GM10266 (cell line): ENCODE data around the gene EIF4G3.

Experiments
- DNase-seq: peaks from one replicate; pipeline ENCODE4 v3.0.0; 2012; ENCODE audit errors: extremely low spot score
- TF ChIP-seq, protein P1 (sequence below): IDR thresholded peaks from 2 replicates; pipeline ENCODE4 v1.5.1; 2012; ENCODE audit warnings: mild to moderate bottlenecking, low read depth; ENCODE audit not compliant: control insufficient read depth, insufficient read depth; ENCODE audit errors: missing control alignments

The EIF4G3 gene

DNA sequence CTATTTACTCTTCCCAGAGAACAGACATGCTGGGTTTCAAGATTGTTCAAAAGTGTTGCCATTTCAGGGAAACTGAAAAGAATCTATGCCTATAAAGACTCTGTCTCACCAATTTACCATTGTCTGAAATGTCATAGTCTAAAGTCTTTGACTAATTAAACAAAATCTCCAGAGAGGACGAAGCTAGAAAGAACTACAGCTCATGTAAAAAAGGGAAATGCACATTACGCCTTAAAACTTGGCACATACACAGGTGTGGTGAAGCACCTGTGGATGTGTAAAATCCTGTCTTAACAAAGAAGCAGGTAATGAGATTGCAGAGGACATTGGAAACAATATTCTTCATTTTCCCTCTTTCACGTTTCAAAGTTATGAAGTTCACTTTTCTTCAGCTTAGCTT, 130.6 kb downstream of the EIF4G3 start:
- no peak for DNase-seq
- TF ChIP-seq, protein P1, sequence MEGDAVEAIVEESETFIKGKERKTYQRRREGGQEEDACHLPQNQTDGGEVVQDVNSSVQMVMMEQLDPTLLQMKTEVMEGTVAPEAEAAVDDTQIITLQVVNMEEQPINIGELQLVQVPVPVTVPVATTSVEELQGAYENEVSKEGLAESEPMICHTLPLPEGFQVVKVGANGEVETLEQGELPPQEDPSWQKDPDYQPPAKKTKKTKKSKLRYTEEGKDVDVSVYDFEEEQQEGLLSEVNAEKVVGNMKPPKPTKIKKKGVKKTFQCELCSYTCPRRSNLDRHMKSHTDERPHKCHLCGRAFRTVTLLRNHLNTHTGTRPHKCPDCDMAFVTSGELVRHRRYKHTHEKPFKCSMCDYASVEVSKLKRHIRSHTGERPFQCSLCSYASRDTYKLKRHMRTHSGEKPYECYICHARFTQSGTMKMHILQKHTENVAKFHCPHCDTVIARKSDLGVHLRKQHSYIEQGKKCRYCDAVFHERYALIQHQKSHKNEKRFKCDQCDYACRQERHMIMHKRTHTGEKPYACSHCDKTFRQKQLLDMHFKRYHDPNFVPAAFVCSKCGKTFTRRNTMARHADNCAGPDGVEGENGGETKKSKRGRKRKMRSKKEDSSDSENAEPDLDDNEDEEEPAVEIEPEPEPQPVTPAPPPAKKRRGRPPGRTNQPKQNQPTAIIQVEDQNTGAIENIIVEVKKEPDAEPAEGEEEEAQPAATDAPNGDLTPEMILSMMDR, result no peak

DNA sequence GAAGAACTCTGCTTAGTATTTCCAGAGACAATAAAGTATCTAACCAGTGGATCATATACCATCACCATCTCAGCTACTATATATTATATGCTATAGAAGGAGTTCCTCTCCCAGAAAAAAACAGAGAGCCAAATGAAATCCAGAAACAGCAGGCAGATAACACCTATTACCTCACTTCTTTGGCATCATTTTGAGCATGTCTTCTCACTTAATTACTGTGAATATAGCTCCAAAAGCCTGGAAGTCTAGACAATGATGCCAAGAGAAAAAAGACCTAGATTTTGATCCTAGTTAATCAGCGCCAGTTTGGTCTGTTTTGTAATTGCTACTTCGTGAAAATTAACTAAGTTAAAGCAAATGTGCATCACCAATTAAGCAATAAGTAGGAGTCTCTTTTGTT, 131.3 kb downstream of the EIF4G3 start:
- DNase-seq, result no peak
- TF ChIP-seq, protein P1, result no peak

DNA sequence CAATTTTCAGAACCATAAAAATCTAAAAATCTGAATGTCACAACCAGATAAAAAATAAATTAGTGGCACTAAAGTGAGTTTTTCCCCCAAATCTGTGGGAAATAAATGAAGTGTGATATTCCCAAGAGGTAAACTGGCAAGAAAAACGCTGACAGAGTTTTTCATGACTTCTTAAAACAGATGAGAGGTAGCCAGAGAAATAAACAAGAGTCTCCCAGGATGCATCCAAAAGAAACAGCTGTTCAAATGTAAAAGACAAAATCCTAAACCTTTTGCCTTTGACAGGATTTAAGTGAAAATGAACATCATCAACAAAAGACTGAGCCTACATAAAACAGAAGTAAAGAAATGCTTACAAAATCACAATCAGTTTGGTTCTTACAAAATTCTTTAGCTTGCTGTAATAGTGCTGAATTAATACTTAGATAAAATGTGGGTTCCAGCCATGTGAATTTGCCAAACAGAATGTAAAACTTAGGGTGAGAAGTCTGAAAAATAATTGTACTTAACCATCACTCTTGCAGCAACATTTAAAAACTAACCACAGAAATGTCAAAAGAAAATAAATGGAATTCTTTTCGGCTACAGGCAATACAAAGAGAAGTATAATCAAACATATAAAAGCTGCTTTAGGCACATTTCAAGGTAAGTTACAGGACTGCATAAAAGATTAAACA, 133.6 kb downstream of the EIF4G3 start:
- no peak for DNase-seq
- TF ChIP-seq, protein P1, result no peak

DNA sequence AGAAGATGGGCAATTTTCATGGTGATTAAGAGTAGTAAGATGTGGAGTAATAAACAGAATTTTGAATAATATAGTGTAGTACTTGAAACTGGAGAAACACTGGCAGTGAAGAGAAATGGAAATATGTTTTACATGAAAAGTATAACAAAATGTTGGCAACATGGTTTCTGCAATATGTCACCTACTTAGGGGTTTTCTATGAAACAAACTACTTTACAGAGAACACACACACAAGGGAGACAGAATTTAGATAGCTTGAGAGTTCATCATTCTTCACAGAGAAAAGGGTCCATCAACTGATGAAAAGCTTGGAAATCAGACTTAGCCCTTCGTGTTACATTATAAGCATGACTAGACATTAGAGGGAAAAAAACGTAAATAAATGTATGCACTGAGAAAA, 135.2 kb downstream of the EIF4G3 start:
- DNase-seq, result no peak
- TF ChIP-seq, protein P1, result no peak

DNA sequence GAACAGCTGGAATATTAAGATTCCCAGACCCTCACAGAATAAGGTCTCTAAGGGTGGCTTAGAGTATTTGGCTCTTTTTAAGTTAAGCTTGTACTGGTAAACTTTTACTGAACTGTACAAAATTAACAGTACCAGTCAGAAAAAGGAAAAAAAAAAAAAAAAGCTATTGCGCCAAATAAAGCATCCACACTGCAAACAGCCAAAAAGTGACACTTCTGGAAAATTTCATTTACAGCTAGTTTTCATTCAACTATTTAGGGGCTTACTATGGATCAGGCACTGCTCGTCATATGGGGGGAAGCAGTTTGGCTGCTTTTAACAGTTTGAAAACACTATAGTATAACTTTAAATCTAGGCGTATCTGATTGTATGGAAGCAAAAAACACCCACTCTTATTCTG, 139.6 kb downstream of the EIF4G3 start:
- no peak for DNase-seq
- TF ChIP-seq, protein P1, result no peak

DNA sequence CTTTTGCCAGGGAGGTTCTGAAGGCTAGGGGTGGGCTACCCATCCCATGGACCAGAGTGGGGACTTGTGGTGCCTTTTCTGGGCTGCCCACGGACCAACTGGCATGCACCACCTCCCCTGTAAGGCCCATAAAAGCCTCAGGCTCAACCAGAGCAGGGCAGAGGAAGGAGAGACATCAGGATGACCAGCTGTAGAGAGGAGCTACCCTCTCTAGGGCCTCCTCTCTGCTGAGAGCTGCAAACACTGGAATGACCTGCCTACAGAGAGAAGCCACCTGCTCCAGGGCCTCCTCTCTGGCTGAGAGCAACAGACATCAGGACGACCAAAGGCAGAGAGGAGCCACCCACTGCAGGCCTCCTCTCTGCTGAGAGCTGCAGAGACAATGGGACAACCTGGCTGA, 140.9 kb downstream of the EIF4G3 start:
- DNase-seq, result no peak
- TF ChIP-seq, protein P1, result no peak

DNA sequence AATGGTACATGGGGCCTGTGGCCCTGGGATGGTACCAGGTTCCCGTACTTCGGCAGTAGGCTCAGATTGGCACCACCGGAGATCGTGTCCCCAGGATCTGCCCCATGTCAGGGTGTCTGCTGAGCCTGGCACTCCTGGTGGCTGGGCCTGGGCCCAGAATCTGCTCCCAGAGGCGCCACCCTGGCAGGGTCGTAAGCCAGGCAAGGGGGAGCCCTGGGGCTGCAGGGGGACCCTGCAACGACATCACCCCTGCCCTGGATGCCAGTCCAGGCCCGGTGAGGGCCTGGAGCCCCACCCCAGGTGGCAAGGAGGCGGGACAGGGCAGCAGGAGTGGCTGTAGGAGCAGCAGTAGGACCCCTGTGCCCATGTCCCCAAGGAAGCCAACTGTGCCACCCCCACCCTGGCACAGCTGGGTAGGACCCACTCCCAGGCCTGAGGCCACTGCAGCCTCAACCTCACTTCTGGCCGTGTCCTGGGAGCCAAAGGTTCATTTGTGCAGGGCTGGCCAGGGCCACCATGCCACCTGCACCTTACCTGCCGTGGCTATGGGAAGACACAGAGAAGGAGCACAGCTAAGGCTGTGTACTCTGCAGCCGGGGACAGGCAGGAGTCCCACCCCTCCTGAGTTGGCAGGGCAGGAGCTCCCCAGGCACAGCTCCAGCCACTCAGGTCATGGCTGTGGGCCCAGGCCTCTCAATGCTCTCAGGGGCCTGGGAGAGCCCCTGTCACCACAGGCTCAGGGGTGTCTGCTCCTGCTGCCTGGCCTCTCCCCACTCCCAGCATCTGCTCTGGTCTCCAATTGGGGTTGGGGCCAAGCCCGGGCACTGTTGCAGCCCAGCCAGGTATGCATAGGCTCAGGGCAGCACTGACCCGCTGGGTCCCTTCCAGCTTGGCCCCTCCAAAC, 141.7 kb downstream of the EIF4G3 start:
- TF ChIP-seq, protein P1, result no peak
- no peak for DNase-seq
